Glomerular visceral epithelial cell (primary cell): ENCODE measurements around the gene ANGEL2.
"Not testable (repeated sequence)": the region's sequence is repeated elsewhere in the genome, so short reads cannot be mapped to it uniquely, and the experiment has no call there.

ENCODE experiments used
- DNase-seq: peaks from one replicate; pipeline ENCODE4 v3.0.0-alpha.2; 2016; ENCODE audit errors: extremely low spot score

The ANGEL2 gene

GRCh38 chr1:213019450-213019849, 3.8 kb upstream of the ANGEL2 start:
- no peak for DNase-seq

- DNase-seq, result no peak
These were observed 2.0 kb upstream of the ANGEL2 start for GRCh38 chr1:213017447-213018273.

- peak; percentile 12 for DNase-seq
These were observed 1.0 kb downstream of the ANGEL2 start for GRCh38 chr1:213014642-213015041.

- no peak for DNase-seq
These were observed 7.1 kb downstream of the ANGEL2 start for GRCh38 chr1:213008564-213008963.

DNA sequence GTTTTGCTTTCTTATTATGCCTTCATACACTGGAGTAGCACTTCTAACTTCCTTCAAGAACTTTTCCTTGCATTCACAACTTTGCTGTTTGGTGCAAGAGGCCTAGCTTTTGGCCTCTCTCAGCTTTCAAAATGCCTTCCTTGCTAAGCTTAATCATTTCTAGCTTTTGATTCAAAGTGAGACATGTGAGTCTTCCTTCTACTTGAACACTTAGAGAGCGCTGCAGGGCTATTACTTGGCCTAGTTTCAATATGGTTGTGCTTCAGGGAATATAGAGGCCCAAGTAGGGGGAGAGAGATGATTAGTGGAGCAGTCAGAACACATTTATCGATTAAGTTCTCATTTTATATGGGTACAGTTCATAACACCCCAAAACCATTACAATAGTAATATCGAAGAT, 12.4 kb downstream of the ANGEL2 start:
- no peak for DNase-seq

DNA sequence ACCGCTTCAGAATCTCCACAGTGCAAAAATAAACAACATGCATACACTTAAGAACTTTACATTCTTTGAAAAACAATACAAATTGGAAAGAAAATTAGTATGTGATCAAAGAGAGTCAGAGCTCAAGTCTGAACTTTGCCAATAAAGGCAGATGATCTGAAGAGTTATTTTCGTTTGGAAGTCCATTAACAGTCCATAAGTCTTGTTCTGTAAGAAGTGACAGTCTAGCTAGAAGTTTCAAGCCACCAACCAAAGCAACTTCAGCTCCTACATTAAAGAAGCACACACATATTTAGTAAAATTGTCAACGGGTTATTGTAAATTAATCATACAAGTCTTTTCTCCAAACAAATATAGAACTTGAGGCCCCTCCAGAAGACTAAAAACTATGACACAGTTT, 20.7 kb downstream of the ANGEL2 start:
- DNase-seq, result no peak

DNA sequence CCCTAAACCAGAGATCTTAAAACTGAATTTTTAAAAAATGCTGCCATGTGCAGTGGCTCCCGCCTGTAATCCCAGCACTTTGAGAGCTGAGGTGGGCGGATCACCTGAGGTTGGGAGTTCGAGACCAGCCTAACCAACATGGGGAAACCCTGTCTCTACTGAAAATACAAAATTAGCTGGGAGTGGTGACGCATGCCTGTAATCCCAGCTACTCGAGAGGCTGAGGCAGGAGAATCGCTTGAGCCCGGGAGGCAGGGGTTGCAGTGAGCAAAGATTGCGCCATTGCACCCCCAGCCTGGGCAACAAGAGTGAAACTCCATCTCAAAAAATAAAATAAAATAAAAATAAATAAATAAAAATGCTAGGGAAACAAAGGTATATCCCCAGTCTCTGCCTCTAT, 21.7 kb downstream of the ANGEL2 start:
- not testable (repeated sequence) for DNase-seq

- no peak for DNase-seq
These were observed 25.4 kb downstream of the ANGEL2 start for GRCh38 chr1:212990276-212990675.

DNA sequence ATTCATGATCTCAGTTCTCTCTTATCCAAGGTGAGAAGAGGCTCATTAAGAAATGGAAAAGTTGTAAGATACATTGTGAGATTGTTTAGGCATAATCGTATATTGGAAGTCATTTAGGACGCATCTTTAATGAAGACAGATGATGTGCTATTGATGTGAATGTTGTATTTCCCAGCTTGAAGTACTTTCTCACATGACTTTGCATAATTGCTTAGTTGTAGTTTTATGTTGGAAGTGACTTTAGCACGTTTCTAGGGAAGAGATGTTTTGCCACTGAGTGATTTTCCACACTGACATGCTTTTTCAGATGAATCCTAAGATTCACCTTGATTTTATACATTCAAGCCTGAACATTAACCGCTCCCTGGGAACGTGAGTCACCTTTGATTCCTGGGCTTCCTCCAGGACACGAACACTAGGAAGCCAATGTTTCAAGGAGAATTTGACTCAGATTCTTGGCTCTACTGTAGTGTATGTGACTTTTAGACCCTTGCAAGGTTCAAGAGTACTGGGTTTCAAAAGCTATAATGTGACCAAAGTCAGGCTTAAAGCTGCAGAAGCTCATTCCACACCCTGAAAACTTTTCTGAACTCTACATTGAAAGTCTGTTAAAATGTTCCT, 27.9 kb downstream of the ANGEL2 start:
- DNase-seq, result peak; percentile 30

DNA sequence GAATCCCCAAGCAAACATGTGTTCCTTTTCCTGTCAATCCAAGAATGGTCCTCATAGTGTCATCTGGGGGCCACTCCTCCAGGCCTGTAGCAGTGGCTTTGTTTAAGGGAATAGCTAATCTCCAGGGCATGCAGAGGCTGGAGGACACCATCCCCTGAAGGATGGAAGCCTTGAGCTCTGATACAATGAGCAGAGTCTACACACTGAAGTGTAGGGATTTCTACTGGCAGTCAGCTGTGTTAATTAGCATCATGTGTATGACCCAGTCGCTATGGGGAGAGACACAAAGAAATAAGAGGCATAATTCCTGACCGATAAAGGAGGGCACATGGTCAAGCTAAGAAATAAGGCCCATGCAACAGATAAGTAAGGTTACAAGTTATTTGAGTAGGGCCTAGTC, 29.1 kb downstream of the ANGEL2 start:
- DNase-seq, result no peak

DNA sequence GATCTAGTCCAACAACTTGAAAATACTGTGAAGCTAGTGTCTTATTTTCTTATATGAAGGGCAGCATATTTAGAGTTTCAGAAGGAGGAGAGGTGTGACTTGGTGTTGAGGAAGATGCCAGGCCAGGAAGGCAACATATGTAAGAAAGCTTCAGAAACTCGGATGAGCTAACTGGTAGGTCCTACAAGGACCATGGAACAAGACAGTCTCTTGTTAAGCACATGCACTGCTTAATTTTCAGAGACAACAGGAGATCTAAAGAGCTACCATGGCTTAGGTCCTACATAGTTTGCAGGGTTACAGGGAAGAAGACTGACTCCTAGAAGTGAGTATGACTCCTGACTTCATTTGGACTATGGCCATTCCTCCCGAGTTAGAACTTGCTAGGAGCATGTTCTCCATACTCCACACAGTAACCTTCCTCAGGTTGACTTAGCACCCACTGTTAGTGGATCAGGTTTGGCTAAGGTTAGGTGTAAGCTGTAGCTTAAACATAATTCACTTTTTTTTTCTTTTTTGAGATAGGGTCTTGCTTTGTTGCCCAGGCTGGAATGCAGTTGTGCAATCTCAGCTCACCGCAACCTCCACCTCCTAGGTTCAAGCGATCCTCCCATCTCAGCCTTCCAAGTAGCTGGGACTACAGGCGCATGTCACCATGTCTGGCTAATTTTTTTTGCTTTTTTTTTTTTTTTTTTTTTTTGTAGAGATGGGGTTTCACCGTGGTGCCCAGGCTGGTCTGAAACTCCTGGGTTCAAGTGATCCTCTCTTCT, 31.0 kb downstream of the ANGEL2 start:
- DNase-seq, result no peak

GRCh38 chr1:212983482-212983881, 32.2 kb downstream of the ANGEL2 start:
- no peak for DNase-seq

DNA sequence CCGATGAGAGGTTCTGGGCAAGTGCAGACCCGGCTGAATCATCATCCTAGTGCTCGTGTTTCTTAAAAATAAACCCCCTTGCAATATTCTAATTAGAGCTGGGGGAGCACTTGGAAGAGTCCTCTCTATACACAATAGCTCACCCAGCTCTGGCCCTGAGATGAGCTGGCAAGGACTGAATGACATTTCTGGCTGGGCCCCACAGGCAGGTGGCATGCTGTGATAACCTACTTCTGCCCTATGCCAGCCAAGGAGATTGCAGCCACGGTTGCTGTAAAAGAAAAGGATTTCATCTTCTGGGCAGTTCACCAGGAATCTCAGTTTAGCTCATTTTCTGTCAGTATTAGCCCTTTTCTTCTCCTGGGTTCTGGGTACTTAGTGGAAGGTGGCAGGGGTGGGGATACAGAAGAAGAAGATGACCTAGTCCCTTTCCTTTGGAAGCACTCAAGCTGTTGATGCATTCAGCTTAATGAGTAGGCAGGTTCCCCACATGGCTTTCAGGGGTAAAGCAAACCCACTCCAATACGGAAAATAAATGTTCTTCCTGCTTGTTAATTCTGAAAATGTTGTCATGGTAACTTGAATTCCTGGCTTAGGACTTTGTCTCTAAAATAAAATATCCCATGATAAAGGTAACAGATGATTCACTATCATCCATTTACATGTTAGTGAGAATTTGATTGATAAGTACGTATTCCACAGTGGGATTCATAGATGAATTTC, 33.1 kb downstream of the ANGEL2 start:
- no peak for DNase-seq

DNA sequence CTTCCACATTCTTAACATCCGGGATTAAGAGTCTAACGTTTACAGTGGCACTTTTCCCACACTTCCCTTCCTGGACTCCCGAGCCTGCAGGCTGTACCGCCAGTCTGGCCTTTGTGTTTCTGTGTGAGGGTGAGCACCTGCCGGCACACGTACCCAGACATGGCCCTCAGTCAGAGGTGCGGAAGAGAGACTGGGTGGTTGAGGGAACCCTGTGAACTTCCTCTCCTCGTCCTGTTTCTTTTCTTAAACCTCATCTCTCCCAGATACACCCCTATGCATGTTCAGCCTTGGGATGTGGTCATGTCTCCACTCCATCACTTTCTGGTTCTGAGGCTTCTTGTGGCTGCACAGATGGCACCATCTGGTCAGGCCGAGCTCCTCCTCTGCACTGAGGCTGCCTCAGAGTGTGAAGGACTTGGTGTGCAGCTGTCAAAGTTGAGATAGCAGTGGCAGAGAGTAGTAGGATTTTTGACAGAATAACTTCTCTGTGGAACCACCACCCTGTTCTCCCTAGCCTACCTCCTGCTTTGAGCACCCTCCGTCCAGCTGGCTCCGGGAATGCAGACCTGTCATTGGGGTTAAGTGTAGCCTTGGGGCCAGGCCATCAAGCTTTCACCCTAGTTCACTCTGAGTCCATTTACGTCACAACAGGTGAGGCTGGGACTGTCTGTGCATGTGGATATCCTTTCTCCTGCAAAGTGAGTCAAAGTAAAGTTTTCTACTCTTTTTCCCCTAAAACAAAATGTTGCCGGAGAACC, 33.9 kb downstream of the ANGEL2 start:
- DNase-seq, result no peak

DNA sequence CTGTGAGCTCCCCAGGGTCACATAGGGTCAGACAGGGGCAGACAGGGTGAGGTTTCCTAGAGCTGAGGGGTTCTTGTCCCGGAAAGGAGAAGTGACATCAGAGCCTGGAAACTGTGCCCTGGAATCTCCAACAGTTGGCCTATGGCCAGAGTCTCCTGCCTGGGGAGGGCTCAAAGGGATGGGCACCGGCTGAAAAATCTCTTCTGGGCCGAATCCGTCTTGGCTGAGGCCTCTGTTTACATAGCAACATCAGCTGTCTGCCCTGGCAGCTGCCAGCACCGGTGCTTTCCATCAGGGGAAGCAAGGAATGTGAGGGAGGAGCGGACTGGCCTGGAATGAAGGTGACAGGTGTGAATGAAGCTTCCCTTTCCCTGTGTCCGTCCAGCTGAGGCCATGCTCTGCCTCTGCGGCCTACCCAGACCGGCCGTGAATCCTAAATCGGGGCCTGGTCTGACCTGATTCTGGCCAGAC, 34.6 kb downstream of the ANGEL2 start:
- DNase-seq, result peak; percentile 40

- peak; percentile 11 for DNase-seq
These were observed 35.4 kb downstream of the ANGEL2 start for GRCh38 chr1:212980123-212980785.

GRCh38 chr1:212979340-212980122, 36.1 kb downstream of the ANGEL2 start:
- DNase-seq, result no peak

DNA sequence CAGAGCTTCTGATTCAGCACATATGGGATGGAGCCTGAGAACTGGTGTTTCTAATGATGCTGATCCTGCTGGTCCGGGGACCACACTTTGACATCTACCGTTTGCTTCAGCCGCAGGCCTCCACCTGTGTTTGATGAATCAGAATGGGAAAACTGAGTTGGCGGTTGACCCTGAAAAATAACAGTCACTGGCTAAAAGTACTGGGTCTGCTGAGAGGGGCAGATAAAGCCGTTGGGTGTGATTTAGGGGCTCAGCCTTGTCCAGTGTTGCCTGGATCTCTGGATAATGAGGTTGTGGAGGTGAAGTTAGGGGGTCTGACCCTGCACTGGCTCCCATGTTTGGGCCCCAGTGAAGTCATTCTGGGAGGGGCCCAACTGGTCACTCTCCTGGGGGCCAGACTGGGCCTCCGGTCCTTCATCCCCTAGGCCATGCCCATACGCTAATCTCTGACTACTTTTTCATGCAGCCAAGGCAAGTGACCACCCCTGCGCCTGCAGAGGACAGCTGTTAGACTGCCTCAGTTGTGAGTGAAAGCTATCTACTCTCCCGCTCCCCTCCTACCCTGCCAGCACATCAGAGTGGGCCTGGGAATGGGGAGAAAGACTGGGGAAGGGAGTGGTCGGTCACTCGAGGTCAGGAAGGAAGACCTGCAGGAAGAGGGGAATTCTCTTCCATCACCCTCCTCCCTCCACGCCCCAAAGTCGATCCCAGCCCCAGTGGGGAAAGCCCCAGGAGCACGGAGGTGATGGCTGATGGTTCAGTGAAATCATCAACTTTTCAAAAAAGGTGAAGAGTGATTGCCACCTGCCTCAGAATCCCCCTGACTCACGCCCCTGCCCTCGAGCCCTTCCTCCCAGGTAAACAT, 37.7 kb downstream of the ANGEL2 start:
- no peak for DNase-seq

DNA sequence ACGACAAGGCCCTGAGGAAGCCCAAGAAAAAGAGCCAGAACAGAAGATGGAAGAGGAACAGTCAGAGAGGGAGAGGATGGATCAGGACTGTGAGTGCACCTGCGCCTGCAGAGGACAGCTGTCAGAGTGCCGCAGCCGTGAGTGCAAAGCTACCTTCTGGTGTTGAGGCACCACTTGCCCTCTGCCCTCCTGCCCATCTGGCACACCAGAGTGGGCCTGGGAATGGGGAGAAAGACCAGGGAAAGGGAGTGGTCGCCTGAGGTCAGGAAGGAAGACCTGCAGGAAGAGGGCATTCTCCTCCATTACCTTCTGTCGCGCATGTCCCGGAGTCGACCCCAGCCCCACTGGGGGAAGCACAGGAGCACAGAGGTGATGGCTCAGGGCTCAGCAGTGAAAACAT, 39.1 kb downstream of the ANGEL2 start:
- no peak for DNase-seq
